Prostate gland (tissue), 2 donors: ENCODE data around the gene MBD2.

Source experiments
- CTCF ChIP-seq, 4 experiments: fragments of 200-600 bp in 2 of 4; fragments of 450-650 bp in 2 of 4; sonication (generic) in 2 of 4; IDR thresholded peaks; 1 replicate in 3 of 4; 2 replicates in 1 of 4; pipeline ENCODE4 v1.5.1; 2016 to 2019; ENCODE audit warnings: antibody characterized with exemption in 4 of 4, mild to moderate bottlenecking in 2 of 4, moderate library complexity in 2 of 4
- POLR2AphosphoS5 ChIP-seq: sonication (generic); formaldehyde crosslinking; IDR thresholded peaks from one replicate; pipeline ENCODE4 v1.6.1; 2017; ENCODE audit warnings: antibody characterized with exemption

- TF ChIP-seq CTCF (IDR thresholded peaks at IDR 0.05) (no peak), POLR2AphosphoS5 (no peak)
Measured at GRCh38 chr18:54267701-54268100, 43.2 kb upstream of the MBD2 start.
